Skeletal muscle satellite cell (primary cell): Measurements from ENCODE around the gene GMPR2. TPM values are rescaled to one million over a fixed set of nuclear protein-coding genes. Genes with fewer than 3 reads are reported as not detected.

Experiments
- small RNA-seq: library from RNA; depleted of rRNA; stranded (forward); fragments of <200 nt; gene quantifications from one replicate; pipeline ENCODE3, GENCODE V24; 2012

The GMPR2 gene

Small RNAs within 50 kb of the gene (small RNA-seq; reads per million reads assigned to genes)
- gene AL136295.4 (not detected), gene CHMP4A (not detected), gene MDP1 (not detected)
